ENCODE results near the gene WLS. TPM values are rescaled to one million over a fixed set of nuclear protein-coding genes. Genes with fewer than 3 reads are reported as not detected.

The WLS gene
- total RNA-seq: 95.2 and 191 TPM in 2 replicates

DNA sequence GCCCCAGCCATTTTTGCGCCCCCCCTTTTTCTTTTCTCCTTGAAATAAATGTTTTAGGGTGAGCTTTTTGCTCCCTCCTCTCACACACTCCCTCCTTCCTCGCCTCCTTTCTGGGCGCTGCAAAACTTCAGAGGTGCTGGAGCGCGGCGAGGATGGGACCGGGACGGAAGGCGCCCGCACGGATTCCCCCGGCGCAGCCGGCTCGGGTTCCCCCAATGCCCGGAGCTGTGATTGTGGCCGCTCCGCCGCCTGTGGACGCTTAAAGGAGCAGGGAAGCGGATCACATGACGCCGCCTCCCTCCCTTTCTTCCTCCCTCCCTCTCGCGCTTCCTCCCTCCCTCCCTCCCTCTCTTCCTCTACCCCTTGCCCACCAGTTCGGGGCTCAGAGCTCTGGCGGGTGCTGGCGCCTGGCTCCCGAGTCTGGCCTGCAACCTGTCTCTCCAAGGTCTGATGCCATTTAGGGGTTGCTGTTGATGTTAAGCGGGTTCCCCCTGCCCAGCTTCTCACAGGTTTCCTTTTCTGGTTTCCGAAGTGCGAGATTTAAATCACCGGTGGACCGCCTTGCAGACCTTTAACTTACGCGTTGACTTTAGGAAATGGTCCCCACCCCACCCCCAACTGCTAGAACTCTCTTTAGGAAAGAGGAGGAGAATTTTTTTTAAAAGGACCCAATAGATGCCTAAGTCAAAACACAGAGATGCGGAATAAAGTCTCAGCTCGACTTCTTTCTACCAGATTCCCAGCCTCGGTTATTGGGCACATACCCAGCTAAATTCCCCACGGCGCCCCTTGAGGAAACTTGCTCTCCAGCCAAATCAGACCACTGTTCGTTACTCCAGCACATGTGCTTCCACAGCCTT lies at the start of gene WLS:
WLS (minus strand) TSS at position 235 of the 860 bp plus-strand sequence; CDS start at position 11, 224 bp downstream.

Other genes with a start within 250 kb of the WLS start
- 58.2 and 78.9 TPM in 2 replicates for gene DIRAS3, start 181.9 kb downstream of the WLS start, total RNA-seq
- gene RPE65, start 217.4 kb upstream of the WLS start, total RNA-seq: not detected in 2 replicates

All from smooth muscle cell of the umbilical artery (primary cell).